Kidney capillary endothelial cell (primary cell): ENCODE measurements around the gene RPTOR.
"Not testable (repeated sequence)": the region's sequence is repeated elsewhere in the genome, so short reads cannot be mapped to it uniquely, and the experiment has no call there.

Source experiments
- DNase-seq: peaks from one replicate; pipeline ENCODE4 v3.0.0-alpha.2; 2018; ENCODE audit warnings: low spot score

The RPTOR gene

DNA sequence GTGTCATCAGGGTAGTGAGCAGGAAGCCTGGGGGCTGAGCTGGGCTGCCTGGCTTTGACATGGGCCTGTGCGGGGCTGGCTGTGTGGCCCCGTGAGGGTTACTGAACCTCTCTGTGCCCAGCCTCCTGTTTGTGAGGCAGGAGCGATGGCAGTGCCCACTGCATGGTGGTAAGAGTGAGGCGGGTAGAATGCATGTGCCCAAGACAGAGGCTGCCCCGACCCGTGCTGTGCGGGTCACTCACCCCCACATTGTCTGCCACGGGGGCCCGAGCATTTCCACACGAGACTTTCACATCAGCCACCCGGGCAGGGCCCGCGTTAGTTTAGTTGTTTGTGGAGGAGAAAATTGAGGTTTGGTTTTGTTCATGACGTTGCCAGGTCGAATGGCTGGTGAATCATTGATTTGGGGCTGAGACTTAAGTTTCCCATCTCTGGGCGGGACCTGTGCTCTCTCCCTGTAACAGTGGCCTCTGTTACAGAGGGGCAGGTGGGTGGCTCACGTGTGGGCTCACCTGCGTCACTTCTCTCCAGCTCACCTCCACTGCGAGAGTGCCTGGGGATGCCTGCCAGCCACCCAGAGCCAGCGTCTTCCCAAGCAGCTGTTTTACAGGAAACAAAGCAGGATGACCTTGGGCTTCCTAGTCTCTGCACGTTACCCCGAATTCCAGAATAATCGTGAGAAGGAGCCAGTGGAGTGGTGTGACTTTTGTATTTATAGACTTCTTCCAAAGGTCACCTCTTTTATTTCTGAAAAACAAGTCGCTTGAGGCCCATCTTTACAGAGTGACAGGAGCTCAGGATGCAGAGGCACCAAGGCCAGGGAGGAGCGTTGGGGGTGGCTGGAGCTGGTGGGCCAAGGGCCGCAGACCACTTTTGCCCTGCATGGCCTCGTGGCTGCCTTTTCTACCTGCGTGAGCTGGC lies 150.6 kb downstream of the RPTOR start:
- no peak for DNase-seq

DNA sequence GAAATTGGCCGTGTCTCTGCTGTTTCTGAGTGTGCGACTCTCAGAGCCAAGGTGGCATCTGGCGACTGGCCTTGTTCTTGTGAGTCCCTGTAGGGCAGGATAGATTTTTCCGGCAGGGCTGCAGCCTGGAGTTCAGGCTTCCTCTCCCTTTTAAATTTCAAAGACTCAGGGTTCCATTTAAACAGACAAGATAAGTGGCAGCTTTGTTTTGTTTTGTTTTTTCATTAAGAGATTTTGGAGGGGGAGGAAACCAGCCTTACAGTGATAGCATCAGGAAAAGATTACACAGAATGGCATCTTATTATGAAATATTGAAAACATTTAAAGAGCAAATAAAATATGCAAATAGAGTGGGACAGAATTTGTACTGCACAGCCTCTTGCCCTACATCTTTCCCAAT lies 151.3 kb downstream of the RPTOR start:
- DNase-seq = no peak

DNA sequence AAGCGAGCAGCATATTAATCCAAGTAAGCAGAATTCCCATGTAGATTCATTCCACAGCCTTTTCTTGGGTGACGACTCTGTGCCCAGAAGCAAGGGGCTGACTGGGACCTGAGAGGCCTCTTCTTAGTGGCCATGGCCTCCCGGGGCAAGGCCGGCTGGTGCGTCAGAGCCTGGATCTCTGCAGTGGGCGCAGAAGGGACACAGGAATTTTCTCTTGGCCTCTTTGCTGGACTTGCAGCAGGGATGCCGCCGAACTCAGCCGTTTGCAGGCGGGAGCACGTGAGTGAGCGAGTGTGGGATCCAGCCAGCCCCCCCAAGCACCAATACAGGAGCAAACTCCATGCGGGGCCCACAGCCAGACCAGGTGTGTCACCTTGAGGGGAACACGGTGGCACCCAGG lies 151.8 kb downstream of the RPTOR start:
- no peak for DNase-seq

GRCh38 chr17:80696964-80697363 lies 152.3 kb downstream of the RPTOR start:
- DNase-seq = no peak

- no peak for DNase-seq
These were observed 153.7 kb downstream of the RPTOR start for GRCh38 chr17:80698297-80698696.

DNA sequence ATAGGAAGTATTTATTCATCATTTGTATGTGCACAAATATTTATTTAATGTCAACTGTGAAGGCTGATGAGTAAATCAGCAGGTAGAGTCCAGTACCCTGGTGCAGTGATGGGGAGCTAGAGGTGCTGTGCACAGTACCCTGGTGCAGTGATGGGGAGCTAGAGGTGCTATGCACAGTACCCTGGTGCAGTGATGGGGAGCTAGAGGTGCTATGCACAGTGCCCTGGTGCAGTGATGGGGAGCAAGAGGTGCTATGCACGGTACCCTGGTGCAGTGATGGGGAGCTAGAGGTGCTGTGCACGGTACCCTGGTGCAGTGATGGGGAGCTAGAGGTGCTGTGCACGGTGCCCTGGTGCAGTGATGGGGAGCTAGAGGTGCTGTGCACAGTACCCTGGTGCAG lies 154.6 kb downstream of the RPTOR start:
- not testable (repeated sequence) for DNase-seq

DNA sequence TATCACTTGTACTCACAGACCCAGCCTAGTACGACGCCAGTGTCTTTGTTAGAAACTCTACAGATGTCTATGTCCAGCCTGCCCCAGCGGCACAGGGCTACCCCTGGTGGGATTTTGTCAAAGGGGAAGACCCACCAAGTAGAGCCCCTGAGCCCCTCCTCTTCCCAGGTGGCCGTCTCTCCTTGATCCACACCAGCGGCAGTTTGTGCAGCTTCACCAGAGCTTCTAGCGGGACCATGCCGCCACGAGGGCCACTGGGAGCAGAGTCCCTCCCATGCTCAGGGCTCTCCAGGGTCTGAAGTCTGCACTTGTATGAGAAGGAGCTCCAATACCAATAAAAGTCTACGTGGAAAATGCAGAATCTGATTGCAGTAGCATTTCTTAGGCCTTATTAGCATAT lies 157.1 kb downstream of the RPTOR start:
- DNase-seq = no peak

DNA sequence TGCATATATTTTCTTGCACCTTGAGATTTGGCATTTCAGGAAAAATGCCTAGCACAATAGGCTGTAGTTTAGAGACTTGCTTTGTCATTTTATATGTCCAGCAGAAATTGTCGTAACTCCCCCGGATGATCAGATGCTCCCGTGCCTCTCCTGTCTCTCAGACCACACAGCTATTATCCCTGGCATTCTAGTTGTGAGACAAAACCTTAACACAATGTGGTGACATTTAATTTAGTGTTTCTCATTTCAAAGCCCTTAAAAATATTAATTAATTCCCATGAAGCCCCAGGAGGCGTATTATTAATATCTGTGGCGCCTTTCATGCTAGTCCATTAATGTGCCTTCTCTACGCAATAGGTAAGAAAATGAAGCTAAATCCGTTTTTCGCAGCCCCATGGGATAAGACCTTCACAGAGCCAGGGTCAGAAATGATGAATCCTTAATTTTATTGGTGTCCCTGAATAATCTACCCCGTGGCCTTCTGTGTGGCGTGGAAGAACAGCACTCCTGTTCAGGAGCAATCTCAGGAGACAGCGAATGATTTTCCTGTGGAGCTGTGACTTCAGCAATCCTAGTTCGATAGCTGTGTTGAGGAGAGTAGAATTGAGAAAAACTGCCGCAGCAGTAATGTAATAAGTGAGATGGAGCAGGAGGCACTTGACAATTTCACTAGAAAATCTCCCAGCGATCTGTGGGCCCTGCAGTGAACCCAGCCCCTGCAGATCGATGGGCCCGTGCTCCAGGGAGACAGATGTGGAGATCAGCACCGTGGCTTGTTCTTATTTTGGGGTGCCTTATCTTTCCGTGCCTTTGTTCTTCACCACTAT lies 157.9 kb downstream of the RPTOR start:
- no peak for DNase-seq

DNA sequence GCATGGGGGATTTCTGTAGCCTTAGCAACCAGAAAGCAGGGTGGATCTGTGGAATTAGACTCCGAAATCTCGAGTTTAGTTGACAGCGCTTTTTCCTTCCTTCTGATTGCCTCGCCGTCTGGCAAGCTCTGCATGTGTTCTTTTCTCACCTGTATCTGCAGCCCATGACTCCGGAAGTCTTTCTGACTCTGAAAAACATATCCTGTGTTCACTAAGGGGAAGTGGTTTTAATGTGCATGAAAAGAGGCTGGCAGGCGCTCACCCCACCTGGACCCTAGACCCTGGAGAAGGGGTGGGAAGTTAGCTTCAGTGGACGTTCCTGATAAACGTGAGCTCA lies 158.5 kb downstream of the RPTOR start:
- DNase-seq = no peak

DNA sequence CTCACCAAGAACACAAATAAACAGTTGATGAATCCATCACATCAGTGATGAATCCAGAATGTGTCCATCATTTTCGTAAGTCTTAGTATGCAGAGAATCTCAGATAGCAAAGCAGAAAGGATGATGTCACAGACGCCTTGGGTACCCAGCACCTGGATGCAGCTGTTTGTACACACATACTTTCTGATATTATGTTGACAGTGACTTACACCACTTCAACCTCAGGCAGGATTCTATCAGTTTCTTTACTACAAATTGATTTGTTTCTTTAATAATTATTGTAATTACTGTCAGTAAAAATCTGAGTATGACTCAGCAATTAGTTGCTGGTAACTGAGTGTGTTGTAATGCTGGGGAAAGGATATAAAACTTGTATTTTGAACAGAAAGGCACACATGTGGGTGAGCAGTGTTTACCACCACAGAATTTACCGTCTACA lies 159.8 kb downstream of the RPTOR start:
- no peak for DNase-seq

DNA sequence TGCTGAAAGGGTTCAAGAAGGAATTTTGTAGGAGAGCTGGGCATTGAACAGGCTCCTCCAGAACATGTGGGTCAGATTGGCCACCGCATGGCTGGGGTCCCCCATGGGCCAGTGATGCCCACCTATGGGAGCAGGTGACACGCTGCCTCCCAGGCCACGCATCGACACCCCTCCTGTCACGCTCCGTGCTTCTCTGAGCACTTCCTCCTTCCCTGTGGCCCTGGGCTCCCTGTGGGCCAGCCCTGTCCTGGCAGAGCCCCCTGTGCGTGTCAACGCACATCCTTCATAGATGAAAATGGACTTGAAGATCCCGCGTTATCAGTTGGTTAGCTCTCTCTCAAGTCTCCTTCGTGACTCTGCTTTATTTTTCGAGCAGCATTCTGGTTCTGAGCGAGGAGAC lies 160.3 kb downstream of the RPTOR start:
- DNase-seq = no peak

DNA sequence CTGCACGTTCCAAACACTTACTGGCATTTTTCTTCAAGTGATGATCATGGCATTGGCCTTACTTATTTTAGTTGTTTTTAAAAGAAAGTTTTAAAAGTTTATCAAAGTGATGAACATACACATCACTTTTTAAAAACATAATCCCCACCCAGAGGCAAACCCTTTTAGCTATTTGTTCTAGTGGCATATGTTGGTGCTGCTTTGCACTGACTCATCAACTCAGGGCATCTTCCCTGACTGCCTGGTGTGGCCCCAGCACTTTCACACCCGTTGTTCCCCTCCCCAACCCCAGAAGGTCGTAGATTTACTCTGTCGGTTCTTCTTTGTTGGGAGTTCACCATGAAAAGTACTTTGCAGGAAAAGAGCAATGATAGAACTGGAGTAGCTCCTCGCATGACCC lies 161.3 kb downstream of the RPTOR start:
- DNase-seq = no peak

DNA sequence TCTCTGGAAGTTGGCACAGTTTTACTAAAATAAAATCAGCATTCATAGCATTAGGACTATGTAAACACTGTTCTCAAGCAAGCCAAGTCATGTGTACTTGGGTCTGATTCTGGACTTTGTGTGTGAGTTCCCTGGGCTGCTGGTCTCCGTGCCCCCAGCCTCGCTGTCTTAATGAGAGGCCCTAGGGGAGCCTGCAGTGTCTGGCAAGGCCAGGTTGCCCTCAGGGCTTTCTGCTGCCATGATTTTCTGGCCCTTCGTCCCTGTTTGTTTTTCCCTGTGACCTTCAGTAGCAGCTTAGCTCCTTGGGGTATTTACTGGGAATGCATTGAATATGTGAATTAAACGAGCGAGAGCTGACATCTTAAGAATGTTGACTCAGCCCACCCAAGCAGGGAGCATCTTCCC lies 161.8 kb downstream of the RPTOR start:
- no peak for DNase-seq

DNA sequence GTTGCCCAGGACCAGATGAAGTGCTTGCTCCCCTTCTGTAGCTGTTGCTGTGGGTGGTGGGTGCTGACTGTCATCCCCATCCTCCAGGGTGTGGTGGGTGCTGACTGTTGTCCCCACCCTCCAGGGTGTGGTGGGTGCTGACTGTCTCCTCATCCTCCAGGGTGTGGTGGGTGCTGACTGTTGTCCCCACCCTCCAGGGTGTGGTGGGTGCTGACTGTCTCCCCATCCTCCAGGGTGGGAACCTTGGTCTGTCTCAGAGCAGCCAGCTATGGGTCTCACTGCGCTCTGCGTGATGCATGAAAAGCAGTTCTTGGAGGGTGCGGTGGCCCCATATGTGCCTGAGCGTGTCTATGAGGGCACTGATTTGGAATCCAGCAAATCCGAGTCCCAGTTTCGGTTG lies 163.8 kb downstream of the RPTOR start:
- DNase-seq = no peak

- no peak for DNase-seq
These were observed 164.6 kb downstream of the RPTOR start for GRCh38 chr17:80709090-80709695.

DNA sequence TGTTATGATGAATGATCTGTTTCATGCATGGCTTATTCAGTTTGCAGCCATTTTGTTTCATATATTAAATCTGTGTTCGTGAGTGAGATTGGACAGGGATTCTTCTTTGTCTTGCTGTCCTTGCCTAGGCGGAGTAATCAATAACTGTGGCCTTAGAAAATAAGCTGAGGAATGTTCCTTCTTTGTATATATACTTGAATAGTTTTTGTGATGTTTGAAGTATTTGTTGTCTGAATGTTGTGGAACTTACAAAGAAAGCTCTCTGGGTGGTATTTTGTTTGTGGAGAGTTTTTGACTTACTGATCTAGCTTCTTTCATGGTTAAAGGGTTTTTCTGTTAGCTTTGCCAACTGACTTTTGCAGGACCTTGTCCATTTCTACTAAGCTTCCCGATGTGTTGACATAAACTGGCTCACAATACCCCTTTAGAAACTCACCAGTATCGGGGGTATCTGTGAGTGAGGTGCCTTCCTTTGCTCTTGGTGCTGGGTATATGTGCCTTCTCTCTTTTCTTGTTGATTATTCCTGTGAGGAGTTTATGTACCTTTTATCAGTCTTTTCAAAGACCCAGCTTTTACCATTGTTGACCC lies 166.2 kb downstream of the RPTOR start:
- no peak for DNase-seq

GRCh38 chr17:80712089-80712488 lies 167.5 kb downstream of the RPTOR start:
- DNase-seq = no peak

DNA sequence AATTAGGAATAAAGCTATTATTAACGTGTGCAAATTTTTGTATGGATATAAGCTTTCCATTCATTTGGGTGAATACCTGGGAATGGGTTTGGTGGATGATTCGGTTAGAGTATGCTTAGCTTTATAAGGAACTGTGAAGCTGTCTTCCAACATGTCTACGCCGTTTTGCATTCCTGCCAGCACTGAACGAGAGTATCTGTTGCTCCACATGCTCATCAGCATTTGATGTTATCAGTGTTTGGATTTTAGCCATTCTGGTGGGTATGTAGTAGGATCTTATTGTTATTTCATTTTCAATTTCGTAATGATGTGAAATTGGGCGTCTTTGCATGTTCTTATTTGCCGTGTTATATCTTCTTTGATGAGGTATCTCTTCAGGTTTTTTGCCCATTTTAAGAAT lies 168.0 kb downstream of the RPTOR start:
- DNase-seq = no peak

DNA sequence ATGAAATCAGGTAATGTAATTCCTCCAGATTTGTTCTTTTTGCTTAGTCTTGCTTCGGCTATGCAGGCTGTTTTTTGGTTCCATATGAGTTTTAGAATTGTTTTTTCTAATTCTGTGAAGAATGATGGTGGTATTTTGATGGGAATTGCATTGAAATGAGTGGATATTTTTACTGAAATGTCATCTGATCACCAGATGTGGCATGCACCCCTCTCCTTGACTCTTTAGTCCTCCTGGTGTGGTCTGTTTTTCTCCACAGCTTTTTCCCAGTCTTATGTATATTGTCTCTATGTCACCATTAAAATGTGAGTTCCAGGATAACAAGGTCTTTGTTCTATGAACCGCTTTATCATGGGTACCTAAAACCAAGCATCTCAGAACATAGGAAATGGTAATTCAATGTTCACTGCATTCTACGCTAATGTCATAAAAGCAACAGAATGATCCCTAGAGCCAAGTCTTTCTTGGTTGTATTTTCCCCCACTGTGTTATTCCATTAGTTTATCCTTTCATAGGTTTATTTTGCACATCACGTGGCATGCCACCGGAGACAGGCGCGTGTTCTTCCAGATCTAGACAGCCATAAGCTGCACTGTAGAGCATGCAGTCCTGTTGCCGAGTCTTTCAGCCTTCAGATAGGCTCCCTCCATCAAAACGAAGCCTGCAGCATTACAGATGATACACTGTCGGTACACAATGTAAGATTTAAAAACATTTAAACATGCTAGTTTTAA lies 172.5 kb downstream of the RPTOR start:
- DNase-seq = no peak

GRCh38 chr17:80717720-80718083 lies 173.1 kb downstream of the RPTOR start:
- no peak for DNase-seq

DNA sequence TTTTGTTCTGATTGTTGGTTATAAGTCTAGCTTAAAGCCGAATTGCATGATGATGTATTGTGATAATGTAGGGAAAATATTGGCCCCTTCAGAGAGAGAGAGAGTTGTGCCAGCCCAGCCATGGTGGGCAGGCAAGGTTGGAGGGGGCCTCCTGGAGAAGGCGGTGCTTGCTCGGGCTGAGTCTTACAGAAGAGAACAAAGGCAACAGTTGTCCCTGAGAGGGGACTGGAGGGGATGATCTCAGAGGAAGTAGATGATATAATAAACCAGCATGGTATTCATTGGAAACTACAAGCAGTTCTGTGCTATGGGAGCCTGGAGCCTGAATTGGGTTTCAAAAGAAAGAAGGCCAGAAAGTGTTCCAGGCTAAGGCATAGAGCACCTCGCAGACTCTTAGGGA lies 173.8 kb downstream of the RPTOR start:
- peak; percentile 36 for DNase-seq

DNA sequence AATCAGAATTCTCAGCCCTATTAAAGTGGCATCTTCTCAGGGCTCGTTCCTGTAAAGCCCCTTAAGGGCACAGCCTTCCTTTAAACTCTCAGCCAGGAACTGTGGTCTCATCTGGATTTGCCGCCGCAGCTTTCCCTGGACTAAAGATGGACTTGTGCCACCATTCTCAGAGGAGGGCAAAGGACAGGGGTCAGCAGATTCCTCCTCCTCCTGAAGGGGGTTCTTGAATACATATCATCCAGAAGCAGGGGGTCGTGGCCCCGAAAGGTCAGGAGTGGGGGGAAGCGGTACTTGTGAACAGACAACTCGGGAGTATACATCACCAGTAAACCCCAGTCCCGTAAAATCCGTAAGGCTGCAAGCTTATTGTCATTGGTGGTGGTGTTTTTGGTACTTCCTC lies 174.8 kb downstream of the RPTOR start:
- no peak for DNase-seq
